HEK293T (cell line): ENCODE measurements around the gene NHEJ1.

Experiments used
- CTCF ChIA-PET: fragments of 350-600 bp; formaldehyde crosslinking; extraction: SDS; loops from one replicate; lab custom pipeline; 2021; ENCODE audit warnings: antibody characterized with exemption, inconsistent platforms; lab: Yijun Ruan, JAX
- POLR2A ChIA-PET: fragments of 350-600 bp; formaldehyde crosslinking; extraction: SDS; loops from one replicate; lab custom pipeline; 2020; ENCODE audit warnings: antibody characterized with exemption, inconsistent platforms; lab: Yijun Ruan, JAX
- DNase-seq: peaks from one replicate; pipeline ENCODE4 v3.0.0; 2012; ENCODE audit warnings: mixed read lengths; ENCODE audit errors: extremely low spot score
- ARNT ChIP-seq: fragments of 450-650 bp; IDR thresholded peaks from 2 replicates; pipeline ENCODE4 v1.6.1; 2017; ENCODE audit warnings: mild to moderate bottlenecking
- BHLHE40 ChIP-seq: fragments of 450-650 bp; IDR thresholded peaks from 2 replicates; pipeline ENCODE4 v1.6.1; 2016; ENCODE audit warnings: mild to moderate bottlenecking, moderate library complexity, borderline replicate concordance
- CTBP1 ChIP-seq: fragments of 450-650 bp; IDR thresholded peaks from 2 replicates; pipeline ENCODE4 v1.6.1; 2016; ENCODE audit warnings: borderline replicate concordance
- ELF4 ChIP-seq: fragments of 450-650 bp; IDR thresholded peaks from 2 replicates; pipeline ENCODE4 v1.6.1; 2017; ENCODE audit warnings: antibody characterized with exemption
- FOXA1 ChIP-seq: fragments of 450-650 bp; IDR thresholded peaks from 2 replicates; pipeline ENCODE4 v1.6.1; 2016; ENCODE audit warnings: mild to moderate bottlenecking
- FOXK2 ChIP-seq: fragments of 450-650 bp; IDR thresholded peaks from 2 replicates; pipeline ENCODE4 v1.6.1; 2016; ENCODE audit warnings: mild to moderate bottlenecking
- FOXM1 ChIP-seq: fragments of 450-650 bp; IDR thresholded peaks from 2 replicates; pipeline ENCODE4 v1.6.1; 2017; ENCODE audit warnings: mild to moderate bottlenecking, borderline replicate concordance
- HDGF ChIP-seq: fragments of 450-650 bp; IDR thresholded peaks from 2 replicates; pipeline ENCODE4 v1.6.1; 2017; ENCODE audit warnings: antibody characterized with exemption, borderline replicate concordance
- L3MBTL2 ChIP-seq: fragments of 450-650 bp; conservative IDR thresholded peaks from 2 replicates; pipeline ENCODE4 v1.6.1; 2016; ENCODE audit warnings: mild to moderate bottlenecking
- LEF1 ChIP-seq: fragments of 450-650 bp; IDR thresholded peaks from 2 replicates; pipeline ENCODE4 v1.6.1; 2017; ENCODE audit warnings: mild to moderate bottlenecking, borderline replicate concordance
- NFRKB ChIP-seq: fragments of 450-650 bp; IDR thresholded peaks from 2 replicates; pipeline ENCODE4 v1.6.1; 2016; ENCODE audit warnings: mild to moderate bottlenecking, moderate library complexity
- SP1 ChIP-seq: fragments of 450-650 bp; IDR thresholded peaks from 2 replicates; pipeline ENCODE4 v1.6.1; 2017
- SUZ12 ChIP-seq: fragments of 450-650 bp; IDR thresholded peaks from 2 replicates; pipeline ENCODE4 v1.6.1; 2016; ENCODE audit warnings: mild to moderate bottlenecking
- TARDBP ChIP-seq: fragments of 450-650 bp; IDR thresholded peaks from 2 replicates; pipeline ENCODE4 v1.6.1; 2016
- ZNF384 ChIP-seq: fragments of 450-650 bp; IDR thresholded peaks from 2 replicates; pipeline ENCODE4 v1.6.1; 2016
- TF ChIP-seq, protein P1 (sequence below): fragments of 450-650 bp; IDR thresholded peaks from 2 replicates; pipeline ENCODE4 v1.6.1; 2016

NHEJ1 gene

DNA sequence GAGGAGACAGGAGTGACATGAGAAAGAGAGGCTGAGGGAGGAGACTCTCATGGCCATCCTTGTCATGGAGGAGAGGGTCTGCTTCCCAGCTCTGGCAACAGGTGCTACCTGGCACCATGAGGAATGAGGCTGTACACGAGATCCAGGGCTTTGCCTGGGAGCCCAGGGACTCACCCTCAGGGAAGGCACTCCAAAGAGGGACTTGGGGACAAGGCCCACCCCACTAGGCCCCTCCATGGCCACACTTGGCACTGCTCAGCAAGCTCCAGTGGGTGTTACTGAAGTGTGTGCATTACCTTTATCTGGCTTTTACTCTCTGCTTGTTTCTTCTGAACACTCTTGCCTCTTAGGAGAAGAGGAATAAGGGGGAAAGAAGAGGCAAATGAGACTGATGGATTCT, 122.0 kb downstream of the NHEJ1 start:
- DNase-seq = no peak
- TF ChIP-seq ELF4 (no peak), ARNT (no peak), BHLHE40 (no peak)
- CTCF ChIA-PET = interaction anchor here (1.9 kb wide), 1 partner anchor 9 kb away, joined by 10 read pairs; no protein-coding TSS in a partner anchor
- POLR2A ChIA-PET = no interaction called here

DNA sequence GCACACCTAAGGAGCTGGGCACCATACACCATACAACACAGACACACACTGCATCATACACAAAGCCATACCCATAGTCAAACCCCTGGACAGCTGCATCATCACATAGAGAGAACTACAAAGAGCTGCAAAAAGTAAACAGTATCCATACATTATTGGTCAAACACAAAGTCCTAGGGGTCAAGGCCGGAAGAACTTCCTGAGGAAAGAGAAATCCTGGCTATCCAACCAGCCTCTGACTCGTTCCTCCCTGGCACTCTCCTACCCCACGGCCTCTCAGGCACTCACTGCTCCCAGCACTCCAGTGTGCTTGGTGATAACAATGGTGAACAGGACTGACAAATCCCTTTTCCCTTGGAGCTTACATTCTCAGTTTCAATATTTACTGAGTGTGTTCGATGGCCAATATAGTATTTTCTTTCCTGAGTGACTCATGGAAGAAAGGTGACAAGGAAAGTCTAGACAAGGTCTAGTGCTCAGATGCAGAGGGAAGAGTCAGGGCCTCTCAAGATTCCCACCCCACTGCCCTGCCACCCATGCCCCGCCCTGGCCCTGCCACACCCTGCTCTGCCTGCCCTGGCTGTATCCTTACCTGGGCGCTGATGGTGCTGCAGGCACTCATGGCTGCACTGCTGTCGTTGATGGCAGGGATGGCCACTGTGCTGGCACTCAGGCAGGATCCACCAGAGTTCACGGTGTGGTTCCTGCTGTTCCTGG, 122.7 kb downstream of the NHEJ1 start:
- ChIA-PET POLR2A (no interaction called here), CTCF (interaction anchor here (1.4 to 1.9 kb wide), 2 partner anchors 8 to 27 kb away, joined by 4 to 10 read pairs; no protein-coding TSS in a partner anchor)
- no peak for TF ChIP-seq FOXM1
- no peak for TF ChIP-seq ZNF384
- no peak for TF ChIP-seq ARNT
- no peak for TF ChIP-seq FOXA1
- TF ChIP-seq FOXK2 = no peak
- TF ChIP-seq SP1 = no peak
- TF ChIP-seq TARDBP = no peak
- no peak for TF ChIP-seq NFRKB
- TF ChIP-seq BHLHE40 = no peak
- TF ChIP-seq CTBP1 = no peak
- no peak for TF ChIP-seq LEF1
- TF ChIP-seq, protein P1, sequence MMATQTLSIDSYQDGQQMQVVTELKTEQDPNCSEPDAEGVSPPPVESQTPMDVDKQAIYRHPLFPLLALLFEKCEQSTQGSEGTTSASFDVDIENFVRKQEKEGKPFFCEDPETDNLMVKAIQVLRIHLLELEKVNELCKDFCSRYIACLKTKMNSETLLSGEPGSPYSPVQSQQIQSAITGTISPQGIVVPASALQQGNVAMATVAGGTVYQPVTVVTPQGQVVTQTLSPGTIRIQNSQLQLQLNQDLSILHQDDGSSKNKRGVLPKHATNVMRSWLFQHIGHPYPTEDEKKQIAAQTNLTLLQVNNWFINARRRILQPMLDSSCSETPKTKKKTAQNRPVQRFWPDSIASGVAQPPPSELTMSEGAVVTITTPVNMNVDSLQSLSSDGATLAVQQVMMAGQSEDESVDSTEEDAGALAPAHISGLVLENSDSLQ = no peak
- TF ChIP-seq SUZ12 = no peak
- DNase-seq = no peak

DNA sequence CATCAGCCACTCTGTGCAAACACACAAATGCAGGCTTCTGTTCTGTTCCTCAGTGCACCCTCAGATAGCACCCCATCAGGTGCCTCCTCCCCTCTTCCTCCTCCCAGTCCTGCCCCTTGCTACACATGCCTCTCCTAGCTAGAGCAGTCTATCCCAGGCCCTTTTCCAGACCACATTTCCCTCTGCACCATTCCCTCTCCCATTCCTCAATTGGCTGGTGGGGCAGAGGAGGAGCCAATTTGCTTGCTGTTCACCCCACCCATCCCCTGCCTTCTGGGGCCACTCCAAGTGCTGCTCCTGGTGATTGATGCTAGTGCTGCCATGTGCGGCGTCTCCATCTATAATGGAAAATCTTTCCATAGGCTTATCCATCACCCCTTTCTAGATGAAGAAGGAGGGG, 124.7 kb downstream of the NHEJ1 start:
- ChIA-PET POLR2A (no interaction called here), CTCF (no interaction called here)
- DNase-seq = no peak
- TF ChIP-seq SP1 (no peak), L3MBTL2 (no peak), HDGF (no peak), SUZ12 (no peak), TARDBP (no peak), LEF1 (no peak), NFRKB (no peak), ZNF384 (no peak), BHLHE40 (no peak), FOXM1 (no peak)
- TF ChIP-seq, protein P1 = no peak

DNA sequence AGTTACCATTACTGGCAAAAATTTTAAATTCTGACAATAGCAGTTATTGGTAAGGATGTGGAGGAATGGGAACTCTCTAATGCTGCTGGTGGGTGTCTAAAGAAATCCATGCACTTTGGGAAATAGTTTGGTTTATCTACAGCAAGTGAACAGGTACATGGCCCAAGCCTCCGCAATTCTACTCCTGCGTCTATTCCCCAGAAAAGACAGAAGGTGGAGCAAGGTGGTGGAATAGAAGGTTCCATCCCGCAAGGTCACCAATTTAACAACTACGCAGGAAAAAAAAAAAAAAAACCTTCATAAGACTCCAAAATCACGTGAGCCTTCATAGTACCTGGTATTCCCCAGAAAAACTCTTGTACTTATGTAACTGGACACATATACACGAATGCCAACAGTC, 125.8 kb downstream of the NHEJ1 start:
- TF ChIP-seq NFRKB = no peak
- no peak for TF ChIP-seq SUZ12
- TF ChIP-seq ELF4 = no peak
- no peak for TF ChIP-seq ARNT
- TF ChIP-seq, protein P1 = no peak
- ChIA-PET POLR2A (no interaction called here), CTCF (no interaction called here)
- DNase-seq = no peak

DNA sequence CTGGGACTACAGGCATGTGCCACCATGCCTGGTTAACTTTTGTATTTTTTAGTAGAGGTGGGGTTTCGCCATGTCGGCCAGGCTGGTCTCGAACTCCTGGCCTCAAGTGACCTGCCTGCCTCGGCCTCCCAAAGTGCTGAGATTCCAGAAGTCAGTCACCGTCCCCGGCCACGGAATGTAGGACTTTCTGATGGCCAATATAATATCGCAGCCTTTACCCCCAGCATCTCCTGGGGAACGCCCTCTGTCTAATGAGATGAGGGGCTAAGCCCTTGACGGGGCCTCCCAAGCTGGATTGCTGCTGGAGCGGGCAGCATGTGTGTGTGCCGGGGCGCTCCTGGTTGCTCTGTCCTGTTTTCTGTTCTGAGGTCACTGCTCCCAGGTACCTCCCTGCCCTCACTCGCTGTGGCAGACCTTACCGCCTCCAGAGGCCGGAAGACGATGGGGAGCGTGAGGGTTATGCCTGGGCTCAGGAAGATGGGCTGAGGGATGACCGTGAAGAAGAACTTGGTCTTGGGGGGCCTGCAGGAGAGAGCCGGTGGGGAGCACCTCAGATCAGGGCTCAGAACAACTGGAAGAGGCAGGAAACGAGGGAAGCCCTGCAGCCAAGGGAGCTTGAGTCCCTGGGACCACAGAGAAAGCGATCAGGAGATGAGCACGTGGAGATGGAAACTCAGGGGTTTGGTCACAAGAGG, 128.4 kb downstream of the NHEJ1 start:
- no peak for DNase-seq
- TF ChIP-seq ELF4 (no peak), L3MBTL2 (no peak), TARDBP (no peak), CTBP1 (no peak), BHLHE40 (no peak), ARNT (no peak), SP1 (no peak), NFRKB (no peak), FOXA1 (no peak)
- TF ChIP-seq, protein P1 = no peak
- ChIA-PET CTCF (interaction anchor here (3.5 kb wide), 1 partner anchor 125 kb away, joined by 40 read pairs; no protein-coding TSS in a partner anchor), POLR2A (no interaction called here)
